H1 (cell line): Measurements from ENCODE around the gene IRX4. TPM values are rescaled to one million over a fixed set of nuclear protein-coding genes. Genes with fewer than 3 reads are reported as not detected.

ENCODE experiments used
- ASH2L ChIP-seq: fragments of 200-600, 300-600 bp; sonication (generic); IDR thresholded peaks from one replicate; pipeline ENCODE4 v1.7.1; 2017; ENCODE audit warnings: low read length
- BCL11A ChIP-seq, 2 experiments: IDR thresholded peaks; one replicate each; pipeline ENCODE4 v1.6.1; 2011; ENCODE audit warnings: low read depth in 2 of 2, low read length in 2 of 2, mild to moderate bottlenecking in 2 of 2
- CBX5 ChIP-seq: fragments of 300-800, 300-1000 bp; sonication (generic); IDR thresholded peaks from 2 replicates; pipeline ENCODE4 v1.7.1; 2016; ENCODE audit warnings: antibody characterized with exemption, low read length, low read depth
- CEBPB ChIP-seq: IDR thresholded peaks from 2 replicates; pipeline ENCODE4 v1.6.1; 2012; ENCODE audit warnings: low read depth, low read length
- CHD1 ChIP-seq: IDR thresholded peaks from 2 replicates; pipeline ENCODE4 v1.6.1; 2012; ENCODE audit warnings: low read depth, low read length, improper control_type of control experiment
- CHD2 ChIP-seq: IDR thresholded peaks from 2 replicates; pipeline ENCODE4 v1.6.1; 2012; ENCODE audit warnings: low read length, improper control_type of control experiment
- CREB1 ChIP-seq: IDR thresholded peaks from 2 replicates; pipeline ENCODE4 v1.6.1; 2012; ENCODE audit warnings: inconsistent platforms
- EGR1 ChIP-seq: IDR thresholded peaks from 2 replicates; pipeline ENCODE4 v1.6.1; 2011; ENCODE audit warnings: low read depth, low read length, borderline replicate concordance
- EP300 ChIP-seq, 2 experiments: IDR thresholded peaks; 1 replicate in 1 of 2; 2 replicates in 1 of 2; pipeline ENCODE4 v1.6.1; 2011 to 2012; ENCODE audit warnings: low read depth in 2 of 2, low read length in 2 of 2, mild to moderate bottlenecking in 2 of 2, borderline replicate concordance in 1 of 2, inconsistent platforms in 1 of 2, moderate library complexity in 1 of 2
- EZH2 ChIP-seq: fragments of 200-600 bp; sonication (generic); IDR thresholded peaks from 2 replicates; pipeline ENCODE4 v1.7.1; 2012; ENCODE audit warnings: low read depth, mild to moderate bottlenecking, moderate library complexity, low read length, inconsistent platforms; ENCODE audit not compliant: severe bottlenecking
- HDAC6 ChIP-seq: IDR thresholded peaks from one replicate; pipeline ENCODE4 v1.7.1; 2012; ENCODE audit warnings: low read depth, mild to moderate bottlenecking, inconsistent platforms, low read length, moderate library complexity
- JUND ChIP-seq: IDR thresholded peaks from 2 replicates; pipeline ENCODE4 v1.6.1; 2011; ENCODE audit warnings: mild to moderate bottlenecking, improper control_type of control experiment, low read length
- KDM5A ChIP-seq: fragments of 200-600 bp; IDR thresholded peaks from 2 replicates; pipeline ENCODE4 v1.7.1; 2012; ENCODE audit warnings: mild to moderate bottlenecking, low read length, inconsistent platforms, mixed read lengths
- MAX ChIP-seq: IDR thresholded peaks from 2 replicates; pipeline ENCODE4 v1.6.1; 2012; ENCODE audit warnings: inconsistent platforms
- NANOG ChIP-seq: IDR thresholded peaks from 2 replicates; pipeline ENCODE4 v1.6.1; 2011; ENCODE audit warnings: low read length, low read depth, mild to moderate bottlenecking, inconsistent platforms; ENCODE audit not compliant: insufficient read depth, poor library complexity, severe bottlenecking
- PHF8 ChIP-seq: fragments of 200-600 bp; sonication (generic); conservative IDR thresholded peaks from 2 replicates; pipeline ENCODE4 v1.7.1; 2012; ENCODE audit warnings: low read depth, mild to moderate bottlenecking, inconsistent platforms, low read length, moderate library complexity
- POLR2A ChIP-seq, 2 experiments: IDR thresholded peaks; 1 replicate in 1 of 2; 2 replicates in 1 of 2; pipeline ENCODE4 v1.6.1; 2011; ENCODE audit warnings: low read depth in 2 of 2, low read length in 2 of 2, mild to moderate bottlenecking in 2 of 2; ENCODE audit errors: control extremely low read depth in 1 of 2
- RNF2 ChIP-seq: fragments of 200-900, 300-1000 bp; sonication (generic); IDR thresholded peaks from 2 replicates; pipeline ENCODE4 v1.7.1; 2016; ENCODE audit warnings: borderline replicate concordance, low read depth, mild to moderate bottlenecking, antibody characterized with exemption, low read length; ENCODE audit not compliant: poor library complexity, severe bottlenecking; ENCODE audit errors: missing control alignments
- SIX5 ChIP-seq: IDR thresholded peaks from 2 replicates; pipeline ENCODE4 v1.6.1; 2011; ENCODE audit warnings: mild to moderate bottlenecking, low read depth, low read length
- SRF ChIP-seq: IDR thresholded peaks from 2 replicates; pipeline ENCODE4 v1.6.1; 2011; ENCODE audit warnings: mild to moderate bottlenecking, low read depth, low read length, moderate library complexity
- SUZ12 ChIP-seq: fragments of 200-600 bp; sonication (generic); IDR thresholded peaks from 2 replicates; pipeline ENCODE4 v1.6.1; 2012; ENCODE audit warnings: mild to moderate bottlenecking, inconsistent platforms, low read length, moderate library complexity, mixed read lengths
- USF2 ChIP-seq: IDR thresholded peaks from 2 replicates; pipeline ENCODE4 v1.6.1; 2011; ENCODE audit warnings: low read length, improper control_type of control experiment
- YY1 ChIP-seq: IDR thresholded peaks from 2 replicates; pipeline ENCODE4 v1.6.1; 2011; ENCODE audit warnings: low read depth, mild to moderate bottlenecking, low read length
- polyA plus RNA-seq, 7 experiments: library from polyadenylated mRNA; depleted of rRNA in 3 of 7; stranded (reverse) in 5 of 7; unstranded in 2 of 7; fragments of >200 nt in 5 of 7; fragments of 200-250 nt in 2 of 7; gene quantifications; 1 replicate in 5 of 7; 2 replicates in 1 of 7; 4 replicates in 1 of 7; pipeline versions ENCODE4 v1.2.1 to v1.2.3, GENCODE V29; 2011 to 2013; ENCODE audit warnings: missing spikeins in 2 of 7, mixed read lengths in 2 of 7
- total RNA-seq: library from RNA; stranded (reverse); fragmentation: NEBNext Ultra II Directional; extraction: Animal tissue kit (Norgen Biotek cat#: 25700); gene quantifications from 2 replicates; pipeline ENCODE4 v1.2.1, GENCODE V29; 2021
- TF ChIP-seq, protein P1 (sequence below): IDR thresholded peaks from 2 replicates; pipeline ENCODE4 v1.6.1; 2011; ENCODE audit warnings: low read depth, mild to moderate bottlenecking, low read length; ENCODE audit not compliant: insufficient read depth

The IRX4 gene
- total and polyA plus RNA-seq, 2 of the 8 experiments (the other 6 are each of a cell fraction or from before 2014, with no cell fraction given): 0.45 to 1.2 TPM

GRCh38 chr5:1881731-1882336 lies 891 bp downstream of the IRX4 start (continued):
- TF ChIP-seq, protein P1, sequence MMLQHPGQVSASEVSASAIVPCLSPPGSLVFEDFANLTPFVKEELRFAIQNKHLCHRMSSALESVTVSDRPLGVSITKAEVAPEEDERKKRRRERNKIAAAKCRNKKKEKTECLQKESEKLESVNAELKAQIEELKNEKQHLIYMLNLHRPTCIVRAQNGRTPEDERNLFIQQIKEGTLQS: no peak
- no peak for TF ChIP-seq KDM5A
- peak; percentile 52; the same call in 1 of the 2 replicates for TF ChIP-seq SUZ12
- TF ChIP-seq ASH2L: peak; percentile 22
- 0 out of 2 replicates have a peak, but pooled peaks have one; percentile 34 for TF ChIP-seq PHF8
- peak; percentile 31 for TF ChIP-seq EZH2
- no peak for TF ChIP-seq POLR2A (IDR thresholded peaks at IDR 0.05; ENCODE audit: control extremely low read depth in 1 of 2, low read depth in 2 of 2, low read length in 2 of 2)
- no peak for TF ChIP-seq EP300 (IDR thresholded peaks at IDR 0.05; ENCODE audit: borderline replicate concordance in 1 of 2, low read depth in 2 of 2, low read length in 2 of 2)
- TF ChIP-seq CREB1: 0 out of 2 replicates have a peak, but pooled peaks have one; percentile 30
- TF ChIP-seq SIX5: no peak
- peak; percentile 7 for TF ChIP-seq RNF2
- no peak for TF ChIP-seq JUND
- peak; percentile 39; the same call in 1 of the 2 replicates for TF ChIP-seq YY1
- TF ChIP-seq MAX: peak; percentile 98
- TF ChIP-seq CBX5: no peak
- TF ChIP-seq SRF: no peak
- no peak for TF ChIP-seq CHD2
- TF ChIP-seq HDAC6: no peak
- no peak for TF ChIP-seq CHD1
- no peak for TF ChIP-seq EGR1
- peak; percentile 25; the same call in 1 of the 2 replicates for TF ChIP-seq USF2
- TF ChIP-seq CEBPB: no peak
- TF ChIP-seq NANOG: no peak
- TF ChIP-seq BCL11A (IDR thresholded peaks at IDR 0.05; ENCODE audit: low read depth in 2 of 2, low read length in 2 of 2): no peak
